Chondrocyte (in vitro differentiated cells): ENCODE data around the gene ZNF521. TPM values are rescaled to one million over a fixed set of nuclear protein-coding genes. Genes with fewer than 3 reads are reported as not detected.

Experiments
- DNase-seq: peaks from one replicate; pipeline ENCODE4 v3.0.0; 2021; ENCODE audit warnings: mixed read lengths, low spot score
- H3K27ac Mint-ChIP-seq: one replicate; pipeline ENCODE4 v1.8.0; 2021; ENCODE audit warnings: mild to moderate bottlenecking, moderate library complexity, mixed read lengths; ENCODE audit not compliant: unreplicated experiment
- H3K27me3 Mint-ChIP-seq: 2 replicates; pipeline ENCODE4 v1.8.0; 2021; ENCODE audit warnings: low read depth, mixed read lengths
- H3K36me3 Mint-ChIP-seq: 2 replicates; pipeline ENCODE4 v1.8.0; 2021; ENCODE audit warnings: low read depth, mixed read lengths
- H3K4me1 Mint-ChIP-seq: 2 replicates; pipeline ENCODE4 v1.8.0; 2021; ENCODE audit warnings: low read depth, mild to moderate bottlenecking, mixed read lengths
- H3K4me3 Mint-ChIP-seq: one replicate; pipeline ENCODE4 v1.8.0; 2021; ENCODE audit warnings: mild to moderate bottlenecking, moderate library complexity, mixed read lengths; ENCODE audit not compliant: unreplicated experiment
- H3K9me3 Mint-ChIP-seq: 2 replicates; pipeline ENCODE4 v1.8.0; 2021; ENCODE audit warnings: low read depth, mixed read lengths
- total RNA-seq: library from RNA; stranded (reverse); gene quantifications from 3 replicates; pipeline ENCODE4 v1.2.1, GENCODE V29; 2021
- TF ChIP-seq, protein P1 (sequence below): fragments of 200-600 bp; sonication (generic); IDR thresholded peaks from 2 replicates; pipeline ENCODE4 v1.5.0; 2021; ENCODE audit warnings: antibody characterized with exemption, mild to moderate bottlenecking, moderate library complexity

Gene ZNF521
- total RNA-seq, 1 donor from 2014 or later, result 29.7 TPM

- Mint-ChIP-seq H3K27ac (no peak overlapping the region), H3K27me3 (no peaks in the 10 kb centered on the region), H3K4me1 (peaks cover 11% of the 10 kb centered on the region), H3K36me3 (no peaks in the 10 kb centered on the region), H3K9me3 (no peaks in the 10 kb centered on the region), H3K4me3 (no peak overlapping the region)
- DNase-seq, result no peak
- TF ChIP-seq, protein P1, sequence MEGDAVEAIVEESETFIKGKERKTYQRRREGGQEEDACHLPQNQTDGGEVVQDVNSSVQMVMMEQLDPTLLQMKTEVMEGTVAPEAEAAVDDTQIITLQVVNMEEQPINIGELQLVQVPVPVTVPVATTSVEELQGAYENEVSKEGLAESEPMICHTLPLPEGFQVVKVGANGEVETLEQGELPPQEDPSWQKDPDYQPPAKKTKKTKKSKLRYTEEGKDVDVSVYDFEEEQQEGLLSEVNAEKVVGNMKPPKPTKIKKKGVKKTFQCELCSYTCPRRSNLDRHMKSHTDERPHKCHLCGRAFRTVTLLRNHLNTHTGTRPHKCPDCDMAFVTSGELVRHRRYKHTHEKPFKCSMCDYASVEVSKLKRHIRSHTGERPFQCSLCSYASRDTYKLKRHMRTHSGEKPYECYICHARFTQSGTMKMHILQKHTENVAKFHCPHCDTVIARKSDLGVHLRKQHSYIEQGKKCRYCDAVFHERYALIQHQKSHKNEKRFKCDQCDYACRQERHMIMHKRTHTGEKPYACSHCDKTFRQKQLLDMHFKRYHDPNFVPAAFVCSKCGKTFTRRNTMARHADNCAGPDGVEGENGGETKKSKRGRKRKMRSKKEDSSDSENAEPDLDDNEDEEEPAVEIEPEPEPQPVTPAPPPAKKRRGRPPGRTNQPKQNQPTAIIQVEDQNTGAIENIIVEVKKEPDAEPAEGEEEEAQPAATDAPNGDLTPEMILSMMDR, result no peak
Measured at GRCh38 chr18:25190472-25190871, 161.5 kb downstream of the ZNF521 start.

DNA sequence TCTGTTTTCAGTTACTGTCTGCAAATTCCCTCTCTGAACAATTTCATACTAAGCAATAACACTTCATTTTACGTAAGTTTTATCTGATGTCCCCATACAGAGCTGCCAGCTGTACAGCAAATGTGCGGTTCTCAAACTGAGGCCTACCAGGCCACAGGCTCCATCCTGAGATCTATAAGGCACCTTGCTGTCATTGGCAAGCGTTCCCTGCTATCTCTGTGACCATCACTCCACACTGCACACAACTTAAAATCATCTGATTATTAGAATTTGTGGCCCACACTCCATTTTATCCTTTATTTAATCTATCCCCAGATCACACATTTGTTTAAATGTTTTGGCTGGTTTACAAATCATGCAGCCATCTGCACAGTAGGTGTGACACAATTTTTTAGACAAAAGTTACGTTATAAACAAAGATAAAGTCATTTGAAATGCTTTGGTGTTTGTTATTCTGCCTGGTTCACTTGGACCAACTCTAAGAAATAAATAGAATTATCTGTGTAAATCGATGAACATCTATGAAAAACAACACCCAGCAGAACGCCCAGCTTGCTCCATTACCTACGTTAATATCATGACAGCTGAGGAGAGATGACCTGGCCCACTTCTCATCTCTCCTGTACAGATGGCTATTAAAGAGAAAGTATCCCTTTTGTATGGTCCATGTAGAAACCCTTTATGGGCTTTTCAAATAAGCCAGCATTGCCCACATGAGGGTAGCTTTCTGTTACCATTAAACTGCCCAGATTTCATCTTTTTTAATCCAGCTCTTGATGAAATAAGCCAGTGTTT, 162.4 kb downstream of the ZNF521 start:
- peaks cover 9% of the 10 kb centered on the region for H3K4me1 Mint-ChIP-seq
- TF ChIP-seq, protein P1, result no peak
- H3K9me3 Mint-ChIP-seq, result no peaks in the 10 kb centered on the region

GRCh38 chr18:25187521-25188192, 164.3 kb downstream of the ZNF521 start:
- H3K4me1 Mint-ChIP-seq, result peaks cover 9% of the 10 kb centered on the region
- H3K36me3 Mint-ChIP-seq, result no peaks in the 10 kb centered on the region
- no peak overlapping the region for H3K4me3 Mint-ChIP-seq
- TF ChIP-seq, protein P1, result no peak
- no peaks in the 10 kb centered on the region for H3K9me3 Mint-ChIP-seq
- DNase-seq, result no peak
- no peaks in the 10 kb centered on the region for H3K27me3 Mint-ChIP-seq
- no peak overlapping the region for H3K27ac Mint-ChIP-seq

More for the DNA sequence above, 162.4 kb downstream of the ZNF521 start:
- Mint-ChIP-seq H3K4me3 (no peak overlapping the region), H3K36me3 (no peaks in the 10 kb centered on the region), H3K27me3 (no peaks in the 10 kb centered on the region), H3K27ac (no peak overlapping the region)
- no peak for DNase-seq

GRCh38 chr18:25186871-25187270, 165.1 kb downstream of the ZNF521 start:
- no peak for DNase-seq
- Mint-ChIP-seq H3K4me1 (peaks cover 6% of the 10 kb centered on the region), H3K4me3 (no peak overlapping the region), H3K36me3 (no peaks in the 10 kb centered on the region), H3K27me3 (no peaks in the 10 kb centered on the region), H3K27ac (no peak overlapping the region), H3K9me3 (no peaks in the 10 kb centered on the region)
- TF ChIP-seq, protein P1, result no peak

DNA sequence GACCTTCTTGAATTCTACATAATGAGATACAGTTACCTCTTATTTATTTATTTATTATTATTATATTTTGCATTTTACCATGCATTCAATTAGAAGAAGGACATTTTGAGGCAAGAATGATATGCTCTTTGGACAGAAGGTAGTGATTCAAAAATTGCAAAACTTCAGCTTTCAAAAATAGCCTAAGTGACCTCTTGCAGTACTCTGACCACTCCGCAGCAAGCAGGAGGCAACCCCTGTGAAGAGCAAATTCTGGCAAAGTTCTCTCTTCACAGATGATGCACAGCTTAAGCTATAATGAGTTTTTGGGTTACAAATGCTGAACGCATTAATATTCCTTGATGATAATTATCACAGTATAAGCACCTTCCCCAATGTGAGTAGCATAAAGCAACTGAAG, 170.0 kb downstream of the ZNF521 start:
- Mint-ChIP-seq H3K4me3 (no peak overlapping the region), H3K9me3 (no peaks in the 10 kb centered on the region), H3K4me1 (peaks cover 13% of the 10 kb centered on the region), H3K36me3 (no peaks in the 10 kb centered on the region), H3K27ac (no peak overlapping the region), H3K27me3 (no peaks in the 10 kb centered on the region)
- TF ChIP-seq, protein P1, result no peak
- no peak for DNase-seq
